Vein endothelial cell (primary cell): ENCODE results near the gene PRAMEF26. TPM values are rescaled to one million over a fixed set of nuclear protein-coding genes. Genes with fewer than 3 reads are reported as not detected.

Experiments
- total RNA-seq: library from RNA; depleted of rRNA; stranded (reverse); fragments of >200 nt; gene quantifications from 2 replicates; pipeline ENCODE4 v1.2.3, GENCODE V29; 2012

PRAMEF26 gene
- total RNA-seq, result not detected in 2 replicates

DNA sequence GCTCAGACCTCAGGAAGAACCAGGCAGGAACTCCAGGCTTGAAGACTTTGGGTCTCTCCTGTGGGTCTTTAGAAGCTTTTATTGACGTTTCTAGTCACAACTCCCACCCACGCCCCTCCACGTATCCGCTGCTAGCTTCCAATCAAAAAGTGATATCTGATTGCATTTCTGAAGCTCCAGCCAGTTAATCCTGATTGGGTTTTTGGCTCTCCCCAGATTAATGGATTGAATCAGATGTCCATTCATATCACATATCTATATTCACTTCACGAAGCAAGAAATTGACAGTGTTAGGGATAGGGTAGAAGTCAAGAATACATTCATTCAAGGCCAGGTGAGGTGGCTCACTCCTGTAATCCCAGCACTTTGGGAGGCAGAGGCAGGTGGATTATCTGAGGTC is at the start of gene PRAMEF26:
TSS of gene PRAMEF26 (minus strand) at position 101 of the 400 bp plus-strand sequence. CDS start 2,914 bp downstream, outside the sequence.

DNA sequence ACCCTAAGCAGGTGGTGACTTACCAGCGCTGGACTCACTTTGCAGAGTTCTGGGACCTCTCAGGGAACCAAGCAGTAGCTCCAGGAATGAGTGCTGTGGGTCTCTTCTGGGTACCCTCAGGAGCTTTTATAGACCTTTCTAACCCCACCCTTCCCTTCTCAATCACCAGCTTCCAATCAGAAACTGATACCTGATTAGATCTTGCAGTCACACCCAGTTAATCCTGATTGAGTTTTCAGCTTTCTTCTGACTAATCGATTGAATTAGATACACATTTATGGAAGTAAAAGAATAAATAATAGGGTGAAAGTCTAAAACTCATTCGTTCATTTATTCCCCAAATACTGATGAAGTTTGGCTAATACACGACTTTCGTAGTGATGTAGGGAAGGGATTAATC is 45.5 kb upstream of the PRAMEF26 start, which contains the start of gene PRAMEF13:
TSS of gene PRAMEF13 (minus strand) at position 101 of the 400 bp plus-strand sequence. CDS start 1,820 bp downstream, outside the sequence.

DNA sequence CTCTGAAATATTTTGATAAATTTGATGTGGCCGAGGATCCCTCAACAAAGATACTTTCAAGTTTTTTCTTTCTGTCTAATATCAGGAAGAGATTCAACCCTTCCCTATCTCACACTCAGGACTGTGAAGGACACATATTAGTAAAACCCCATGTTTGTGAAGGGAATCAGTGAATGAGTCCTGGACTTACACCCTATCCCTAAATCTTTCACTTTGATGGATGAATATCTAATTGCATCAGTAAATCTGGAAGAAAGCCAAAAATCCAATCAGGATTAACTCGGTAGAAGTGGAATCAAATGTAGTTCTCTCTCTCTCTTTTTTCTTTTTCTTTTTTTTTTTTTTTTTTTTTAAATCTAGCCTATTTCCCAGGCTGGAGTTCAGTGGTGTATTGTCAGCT is 15.7 kb upstream of the PRAMEF26 start, which contains the start of gene PRAMEF9:
TSS of gene PRAMEF9 (plus strand) at position 301 of the 400 bp plus-strand sequence. CDS start 3,433 bp downstream, outside the sequence.

DNA sequence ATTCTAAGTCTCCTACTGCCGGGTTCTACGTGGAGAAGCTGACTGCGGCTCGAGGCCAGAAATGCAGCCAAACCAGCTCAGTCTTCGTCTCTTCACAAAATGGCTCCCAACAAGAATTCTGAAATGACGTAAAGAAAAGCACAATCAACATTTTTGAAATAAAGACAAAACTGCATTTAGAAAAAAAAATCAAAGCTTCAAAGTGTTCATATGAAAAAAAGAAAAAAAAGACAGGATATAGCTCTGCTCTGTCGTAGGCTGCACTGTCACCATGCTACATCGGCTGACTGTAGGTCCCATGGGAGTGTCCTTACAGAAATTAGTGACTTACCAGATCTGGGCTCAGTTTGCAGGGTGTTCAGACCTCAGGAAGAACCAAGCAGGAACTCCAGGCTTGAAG is 9.7 kb upstream of the PRAMEF26 start, which contains the start of gene HNRNPCL4:
TSS of gene HNRNPCL4 (minus strand) at position 101 of the 400 bp plus-strand sequence. CDS start 164 bp downstream, outside the sequence.

DNA sequence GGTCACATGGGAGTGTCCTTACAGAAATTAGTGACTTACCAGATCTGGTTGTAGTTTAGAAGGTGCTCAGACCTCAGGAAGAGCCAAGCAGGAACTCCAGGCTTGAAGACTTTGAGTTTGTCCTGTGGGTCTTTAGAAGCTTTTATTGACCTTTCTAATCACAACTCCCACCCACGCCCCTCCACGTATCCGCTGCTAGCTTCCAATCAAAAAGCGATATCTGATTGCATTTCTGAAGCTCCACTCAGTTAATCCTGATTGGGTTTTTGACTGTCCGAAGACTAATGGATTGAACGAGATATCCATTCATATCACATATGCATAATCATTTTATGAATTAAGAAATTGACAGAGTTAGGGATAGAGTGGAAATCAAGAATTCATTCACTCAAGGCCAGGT is 39.1 kb downstream of the PRAMEF26 start, which contains the start of gene HNRNPCL2:
TSS of gene HNRNPCL2 (minus strand) at position 101 of the 400 bp plus-strand sequence. CDS start 454 bp downstream, outside the sequence.

Other genes with a start within 250 kb of the PRAMEF26 start
- gene PRAMEF7, start 239.4 kb downstream of the PRAMEF26 start, total RNA-seq, result not detected in 2 replicates
- not detected in 2 replicates for gene PRAMEF6, start 208.4 kb downstream of the PRAMEF26 start, total RNA-seq
- gene PRAMEF27, start 99.4 kb downstream of the PRAMEF26 start, total RNA-seq, result not detected in 2 replicates
- gene HNRNPCL3, start 95.2 kb downstream of the PRAMEF26 start, total RNA-seq, result not detected in 2 replicates
- not detected in 2 replicates for gene PRAMEF25, start 85.2 kb downstream of the PRAMEF26 start, total RNA-seq
- gene HNRNPCL2, start 39.2 kb downstream of the PRAMEF26 start, total RNA-seq, result not detected in 2 replicates
- not detected in 2 replicates for gene HNRNPCL4, start 9.6 kb upstream of the PRAMEF26 start, total RNA-seq
- gene PRAMEF9, start 15.8 kb upstream of the PRAMEF26 start, total RNA-seq, result not detected in 2 replicates
- not detected in 2 replicates for gene PRAMEF13, start 45.4 kb upstream of the PRAMEF26 start, total RNA-seq
- gene PRAMEF18, start 70.1 kb upstream of the PRAMEF26 start, total RNA-seq, result not detected in 2 replicates
- gene PRAMEF5, start 98.2 kb upstream of the PRAMEF26 start, total RNA-seq, result not detected in 2 replicates
- not detected in 2 replicates for gene PRAMEF8, start 129.1 kb upstream of the PRAMEF26 start, total RNA-seq
- gene PRAMEF33, start 147.5 kb upstream of the PRAMEF26 start, total RNA-seq, result not detected in 2 replicates
- not detected in 2 replicates for gene PRAMEF15, start 159.6 kb upstream of the PRAMEF26 start, total RNA-seq
- not detected in 2 replicates for gene PRAMEF14, start 191.1 kb upstream of the PRAMEF26 start, total RNA-seq
- gene PRAMEF19, start 215.9 kb upstream of the PRAMEF26 start, total RNA-seq, result not detected in 2 replicates
- gene PRAMEF17, start 233.6 kb upstream of the PRAMEF26 start, total RNA-seq, result not detected in 2 replicates